Muscle layer of duodenum (tissue), 2 donors: ENCODE measurements around the gene SNX13.

Experiments used
- H3K27ac ChIP-seq: one replicate; pipeline ENCODE4 v1.7.0; 2013; ENCODE audit warnings: mild to moderate bottlenecking, low read length
- H3K27me3 ChIP-seq: one replicate; pipeline ENCODE4 v1.7.0; 2013; ENCODE audit warnings: low read depth, mild to moderate bottlenecking, control low read depth, low read length
- H3K36me3 ChIP-seq, 2 donors: one replicate each; pipeline ENCODE4 v1.7.0; 2013; ENCODE audit warnings: low read length in 2 of 2, control low read depth in 1 of 2, mild to moderate bottlenecking in 1 of 2; ENCODE audit not compliant: insufficient read depth in 2 of 2, control insufficient read depth in 1 of 2
- H3K4me1 ChIP-seq, 2 donors: one replicate each; pipeline ENCODE4 v1.7.0; 2013; ENCODE audit warnings: low read length in 2 of 2, mild to moderate bottlenecking in 2 of 2, control low read depth in 1 of 2, moderate library complexity in 1 of 2; ENCODE audit not compliant: insufficient read depth in 2 of 2, control insufficient read depth in 1 of 2
- H3K4me3 ChIP-seq, 2 donors: one replicate each; pipeline ENCODE4 v1.7.0; 2013; ENCODE audit warnings: low read length in 2 of 2, low read depth in 1 of 2, mild to moderate bottlenecking in 1 of 2
- H3K9me3 ChIP-seq, 2 donors: one replicate each; pipeline ENCODE4 v1.7.0; 2013; ENCODE audit warnings: low read length in 2 of 2, control low read depth in 1 of 2, mild to moderate bottlenecking in 1 of 2; ENCODE audit not compliant: control insufficient read depth in 1 of 2
- donor health status: healthy.

Gene SNX13

DNA sequence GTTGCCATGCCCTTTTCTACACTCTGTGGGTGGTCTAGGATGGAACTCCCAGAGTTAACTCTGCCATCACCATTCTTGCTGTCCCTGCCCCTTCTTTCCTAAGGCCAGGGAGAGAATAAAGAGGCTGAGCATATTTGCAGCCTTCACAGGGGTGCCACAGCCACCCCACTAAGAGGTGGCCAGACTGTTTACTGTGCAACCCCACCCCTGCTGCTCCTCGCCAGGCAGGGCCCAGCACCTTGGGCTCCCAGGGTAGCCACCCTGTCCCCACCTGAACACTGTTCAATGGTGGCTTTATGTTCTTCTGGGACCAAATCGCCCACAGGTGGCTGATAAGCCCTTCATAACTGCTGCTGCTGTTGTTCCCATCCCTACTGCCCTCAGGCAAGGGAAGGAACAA is 198.9 kb downstream of the SNX13 start:
- Histone ChIP-seq H3K9me3 (no peaks in the 10 kb centered on the region), H3K27ac (no peak overlapping the region), H3K4me1 (no peaks in the 10 kb centered on the region), H3K27me3 (no peaks in the 10 kb centered on the region), H3K36me3 (no peaks in the 10 kb centered on the region), H3K4me3 (no peak overlapping the region)
